Panc1 (cell line): ENCODE results near the gene WDR90. TPM values are rescaled to one million over a fixed set of nuclear protein-coding genes. Genes with fewer than 3 reads are reported as not detected.

Experiments
- ATAC-seq: fragments of 200-7000 bp; cut with Tn5 transposase; 2 replicates; pipeline ENCODE4 v1.9.1; 2020; ENCODE audit warnings: mild to moderate bottlenecking, moderate library complexity
- BruUV-seq: library from RNA; stranded (reverse); fragments of 400-500 nt; replicated peaks from 2 replicates; lab custom pipeline; 2021; lab: Mats Ljungman, UMichigan
- CTCF ChIA-PET: fragments of 300-600 bp; sonication (Branson Sonifier 250); formaldehyde crosslinking; loops from one replicate; lab custom pipeline; 2022; ENCODE audit warnings: antibody characterized with exemption; lab: Charles Lee
- POLR2A ChIA-PET: fragments of 300-600 bp; sonication (Branson Sonifier 250); formaldehyde crosslinking; loops from one replicate; lab custom pipeline; 2022; ENCODE audit warnings: antibody characterized with exemption; lab: Charles Lee
- DNase-seq: peaks from one replicate; pipeline ENCODE4 v3.0.0-alpha.2; 2010; ENCODE audit warnings: low read depth, low spot score
- H3K27ac ChIP-seq: 2 replicates; pipeline ENCODE4 v1.5.1; 2011; ENCODE audit warnings: mild to moderate bottlenecking, low read length, inconsistent platforms
- H3K27me3 ChIP-seq: fragments of 200-500 bp; sonication (Bioruptor generic); 2 replicates; pipeline ENCODE4 v1.6.0; 2014; ENCODE audit warnings: low read length, inconsistent platforms; ENCODE audit not compliant: control insufficient read depth, insufficient read depth
- H3K36me3 ChIP-seq: fragments of 200-500 bp; sonication (Bioruptor generic); 2 replicates; pipeline ENCODE4 v1.5.1; 2014; ENCODE audit warnings: inconsistent platforms, mild to moderate bottlenecking, low read length, moderate library complexity; ENCODE audit not compliant: control insufficient read depth, insufficient read depth
- H3K4me1 ChIP-seq: 2 replicates; pipeline ENCODE4 v1.5.1; 2011; ENCODE audit warnings: inconsistent platforms, mild to moderate bottlenecking, low read length, moderate library complexity; ENCODE audit not compliant: control insufficient read depth, insufficient read depth
- H3K4me3 ChIP-seq, 2 experiments: 2 replicates each; pipeline ENCODE4 v1.5.1; 2011 to 2012; ENCODE audit warnings: low read depth in 2 of 2, low read length in 2 of 2, mild to moderate bottlenecking in 2 of 2, inconsistent platforms in 1 of 2, moderate library complexity in 1 of 2
- H3K9me3 ChIP-seq: fragments of 200-500 bp; sonication (Bioruptor generic); 2 replicates; pipeline ENCODE4 v1.5.1; 2014; ENCODE audit warnings: low read depth, mild to moderate bottlenecking, inconsistent platforms, low read length, moderate library complexity; ENCODE audit not compliant: control insufficient read depth, insufficient read depth
- CTCF ChIP-seq: fragments of 450-650 bp; IDR thresholded peaks from 2 replicates; pipeline ENCODE4 v1.5.1; 2017; ENCODE audit warnings: mild to moderate bottlenecking
- POLR2AphosphoS5 ChIP-seq: IDR thresholded peaks from 2 replicates; pipeline ENCODE4 v1.6.1; 2012; ENCODE audit warnings: mild to moderate bottlenecking, low read depth, low read length, moderate library complexity
- REST ChIP-seq, 2 experiments: IDR thresholded peaks; 2 replicates each; pipeline ENCODE4 v1.6.1; 2011 to 2012; ENCODE audit warnings: low read depth in 2 of 2, control low read depth in 1 of 2, low read length in 1 of 2, mild to moderate bottlenecking in 1 of 2, moderate library complexity in 1 of 2; ENCODE audit not compliant: insufficient read depth in 1 of 2
- SIN3A ChIP-seq: IDR thresholded peaks from 2 replicates; pipeline ENCODE4 v1.6.1; 2012; ENCODE audit warnings: low read depth, mild to moderate bottlenecking, low read length, moderate library complexity, borderline replicate concordance; ENCODE audit not compliant: insufficient read depth
- TCF7L2 ChIP-seq: IDR thresholded peaks from 2 replicates; pipeline ENCODE4 v1.6.1; 2011; ENCODE audit warnings: mild to moderate bottlenecking, low read depth, low read length, inconsistent platforms
- in situ Hi-C: cut with HindIII; loops from 2 replicates; pipeline ENCODE4 v1.10.0; 2016; ENCODE audit warnings: low sequenced_read_pairs, low pct_unique_long_range_greater_than_20kb
- intact Hi-C: fragments of 100-400 bp; cut with micrococcal nuclease; formaldehyde crosslinking; loops from one replicate; pipeline ENCODE4 v1.10.0; 2022; ENCODE audit not compliant: unreplicated experiment
- total RNA-seq: library from RNA; stranded (reverse); gene quantifications from one replicate; pipeline ENCODE4 v1.2.1, GENCODE V29; 2021; ENCODE audit not compliant: unreplicated experiment

WDR90 gene
- total RNA-seq, 1 experiment from 2014 or later: 58.9 TPM

- intact Hi-C loops: no loop called here
- Histone ChIP-seq H3K4me3 (peak within 1 kb of the TSS; percentile 59 to 76), H3K36me3 (no peaks in the 10 kb centered on the region), H3K9me3 (no peaks in the 10 kb centered on the region), H3K27me3 (no peaks in the 10 kb centered on the region), H3K4me1 (peaks cover 25% of the 10 kb centered on the region), H3K27ac (peak within 1 kb of the TSS; percentile 86)
- BruUV-seq: no TSS peak
- ChIA-PET POLR2A (interaction anchor here (0.5 kb wide), 1 partner anchor 427 kb away, joined by 10 read pairs; no protein-coding TSS in a partner anchor), CTCF (interaction anchor here (0.6 to 1.1 kb wide), 2 partner anchors 36 to 265 kb away, joined by 4 read pairs; no protein-coding TSS in a partner anchor)
- ATAC-seq (peak; percentile 90), DNase-seq (peak; percentile 89)
- in situ Hi-C loops: no loop called here
- TF ChIP-seq CTCF: no peak
- peak; percentile 45; the same call in 1 of the 2 replicates for TF ChIP-seq TCF7L2
- TF ChIP-seq SIN3A: peak; percentile 85; the same call in 1 of the 2 replicates
- peak; percentile 23; the same call in 1 of the 2 replicates for TF ChIP-seq POLR2AphosphoS5
- TF ChIP-seq REST (IDR thresholded peaks at IDR 0.05; ENCODE audit: insufficient read depth in 1 of 2, low read depth in 2 of 2, low read length in 1 of 2): peak in 1 of 2 experiments; percentile 59; a peak in 1 of 4 replicates
These were observed 12.7 kb upstream of the WDR90 start, which contains the start of gene METTL26 for GRCh38 chr16:636206-637080. Gene METTL26 (minus strand): TSS chr16:636305. CDS start chr16:636290, 15 bp downstream.

- peak overlapping the region; percentile 88 for H3K27ac ChIP-seq
- ATAC-seq (peak; percentile 24), DNase-seq (no peak)
- H3K4me1 ChIP-seq: peaks cover 25% of the 10 kb centered on the region
- H3K36me3 ChIP-seq: no peaks in the 10 kb centered on the region
- H3K9me3 ChIP-seq: no peaks in the 10 kb centered on the region
- TF ChIP-seq SIN3A: no peak
- peak overlapping the region; percentile 59 to 76 for H3K4me3 ChIP-seq
- intact Hi-C loops (no loop called here), in situ Hi-C loops (no loop called here)
- ChIA-PET CTCF (interaction anchor here (0.6 kb wide), 1 partner anchor 266 kb away, joined by 4 read pairs; no protein-coding TSS in a partner anchor), POLR2A (interaction anchor here (0.6 kb wide), 1 partner anchor 53 kb away, joined by 3 read pairs; no protein-coding TSS in a partner anchor)
- no TSS peak for BruUV-seq
- H3K27me3 ChIP-seq: no peaks in the 10 kb centered on the region
These were observed 11.8 kb upstream of the WDR90 start for GRCh38 chr16:637081-638018.
